GM12878 (cell line): ENCODE measurements around the gene GALNT16. TPM values are rescaled to one million over a fixed set of nuclear protein-coding genes. Genes with fewer than 3 reads are reported as not detected.

Experiments used
- ATAC-seq: fragments of 200-7000 bp; cut with Tn5 transposase; 3 replicates; pipeline ENCODE4 v1.9.1; 2020; ENCODE audit warnings: mild to moderate bottlenecking, moderate library complexity
- BruUV-seq: library from RNA; stranded (reverse); fragments of 400-500 nt; replicated peaks from 2 replicates; lab custom pipeline; 2021; lab: Mats Ljungman, UMichigan
- CTCF ChIA-PET: fragments of 300-600 bp; sonication (Branson Sonifier 250); formaldehyde crosslinking; extraction: SDS; loops from one replicate; lab custom pipeline; 2021; ENCODE audit warnings: inconsistent platforms; lab: Yijun Ruan, JAX
- POLR2A ChIA-PET: fragments of 350-600 bp; formaldehyde crosslinking; extraction: SDS; loops from one replicate; lab custom pipeline; 2021; ENCODE audit warnings: inconsistent platforms; lab: Charles Lee
- RAD21 ChIA-PET: fragments of 300-600 bp; sonication (Branson Sonifier 250); formaldehyde crosslinking; loops from one replicate; lab custom pipeline; 2023; ENCODE audit warnings: antibody characterized with exemption; ENCODE audit not compliant: unreplicated experiment; lab: Charles Lee
- SMC1A ChIA-PET: fragments of 300-600 bp; sonication (Branson Sonifier 250); formaldehyde crosslinking; loops from one replicate; lab custom pipeline; 2023; ENCODE audit not compliant: unreplicated experiment, uncharacterized antibody; lab: Charles Lee
- DNase-seq: peaks from one replicate; pipeline ENCODE4 v3.0.0-alpha.2; 2011; ENCODE audit warnings: low read depth, low spot score
- FAIRE-seq: peaks from 3 replicates; lab custom pipeline; 2011; peaks lifted over from hg19 to GRCh38; lab: Jason Lieb, UNC
- H2AFZ ChIP-seq: 2 replicates; pipeline ENCODE4 v1.6.0; 2011; ENCODE audit warnings: low read depth, low read length, control low read depth; ENCODE audit not compliant: control insufficient read depth
- H3K27ac ChIP-seq: 2 replicates; pipeline ENCODE4 v1.5.1; 2011; ENCODE audit warnings: control low read depth; ENCODE audit not compliant: control insufficient read depth, insufficient read depth
- H3K27me3 ChIP-seq, 2 experiments: replicated peaks in 1 of 2; 2 replicates each; pipeline versions ENCODE4 v1.6.0 to v1.6.1; 2011; ENCODE audit warnings: low read length in 1 of 2; ENCODE audit not compliant: control insufficient read depth in 2 of 2, insufficient read depth in 2 of 2
- H3K36me3 ChIP-seq, 2 experiments: 2 replicates each; pipeline ENCODE4 v1.5.1; 2011; ENCODE audit warnings: low read length in 1 of 2; ENCODE audit not compliant: control insufficient read depth in 2 of 2, insufficient read depth in 2 of 2
- H3K4me1 ChIP-seq: 2 replicates; pipeline ENCODE4 v1.6.1; 2011; ENCODE audit warnings: mild to moderate bottlenecking, low read length, moderate library complexity, mixed read lengths; ENCODE audit not compliant: control insufficient read depth, insufficient read depth
- H3K4me2 ChIP-seq: 2 replicates; pipeline ENCODE4 v1.6.0; 2011; ENCODE audit warnings: control low read depth; ENCODE audit not compliant: control insufficient read depth, insufficient read depth
- H3K4me3 ChIP-seq: fragments of 200-600 bp; sonication (generic); 2 replicates; pipeline ENCODE4 v1.5.1; 2016
- H3K79me2 ChIP-seq: 2 replicates; pipeline ENCODE4 v1.6.0; 2011; ENCODE audit warnings: low read length; ENCODE audit not compliant: control insufficient read depth, insufficient read depth
- H3K9ac ChIP-seq: 2 replicates; pipeline ENCODE4 v1.8.0; 2011; ENCODE audit warnings: low read length, control low read depth, mixed read lengths; ENCODE audit not compliant: control insufficient read depth, insufficient read depth
- H3K9me3 ChIP-seq: replicated peaks from 3 replicates; pipeline ENCODE4 v1.5.1; 2011; ENCODE audit warnings: mild to moderate bottlenecking, low read length; ENCODE audit not compliant: control insufficient read depth, insufficient read depth
- H4K20me1 ChIP-seq: 2 replicates; pipeline ENCODE4 v1.6.0; 2011; ENCODE audit not compliant: control insufficient read depth, insufficient read depth
- CUX1 ChIP-seq: IDR thresholded peaks from 2 replicates; pipeline ENCODE4 v1.6.1; 2012; ENCODE audit warnings: improper control_type of control experiment, low read depth, low read length; ENCODE audit not compliant: insufficient replicate concordance
- MEF2A ChIP-seq: IDR thresholded peaks from 2 replicates; pipeline ENCODE4 v1.6.1; 2011; ENCODE audit warnings: low read depth, mild to moderate bottlenecking, low read length, moderate library complexity; ENCODE audit not compliant: insufficient read depth
- NFIC ChIP-seq: IDR thresholded peaks from 2 replicates; pipeline ENCODE4 v1.6.1; 2012; ENCODE audit warnings: low read depth, mild to moderate bottlenecking, inconsistent platforms, low read length, moderate library complexity
- NFYA ChIP-seq: IDR thresholded peaks from 2 replicates; pipeline ENCODE4 v1.6.1; 2011; ENCODE audit warnings: low read depth, mild to moderate bottlenecking, low read length, improper control_type of control experiment, borderline replicate concordance
- PKNOX1 ChIP-seq: fragments of 450-650 bp; IDR thresholded peaks from 2 replicates; pipeline ENCODE4 v1.6.1; 2016; ENCODE audit warnings: mild to moderate bottlenecking
- POLR2AphosphoS5 ChIP-seq: IDR thresholded peaks from 2 replicates; pipeline ENCODE4 v1.6.1; 2011; ENCODE audit warnings: mild to moderate bottlenecking, low read length, inconsistent platforms
- REST ChIP-seq: IDR thresholded peaks from 2 replicates; pipeline ENCODE4 v1.6.1; 2012; ENCODE audit warnings: mild to moderate bottlenecking, low read depth, low read length
- ZNF687 ChIP-seq: fragments of 450-650 bp; IDR thresholded peaks from 2 replicates; pipeline ENCODE4 v1.6.1; 2017; ENCODE audit warnings: mild to moderate bottlenecking, moderate library complexity
- WGBS: methylation state at CpG from one replicate; pipeline ENCODE4 v1.1.6; 2016; ENCODE audit warnings: low lambda C conversion rate; ENCODE audit not compliant: insufficient replicate concordance, insufficient coverage; ENCODE audit errors: missing lambda C conversion rate; 5-methylcytosine and 5-hydroxymethylcytosine counted together
- in situ Hi-C: fragments of 300-500 bp; cut with MboI; formaldehyde crosslinking; loops from 9 replicates; pipeline ENCODE4 v1.14.3; 2018; ENCODE audit warnings: mixed read lengths
- intact Hi-C: fragments of 100-400 bp; cut with micrococcal nuclease; formaldehyde crosslinking; loops from one replicate; pipeline ENCODE4 v1.14.2; 2022; ENCODE audit not compliant: unreplicated experiment
- polyA plus RNA-seq, 11 experiments: library from polyadenylated mRNA; depleted of rRNA in 4 of 11; unstranded in 6 of 11; stranded (reverse) in 5 of 11; fragments of >200 nt; fragmentation: Nextera tagmentation in 4 of 11; fragmentation: Illumina TruSeq in 1 of 11; extraction: Ambion mirVana in 4 of 11; extraction: Trizol in 1 of 11; gene quantifications; 1 replicate in 1 of 11; 2 replicates in 10 of 11; pipeline versions ENCODE4 v1.2.1 to v1.2.3, GENCODE V29; 2011 to 2016; ENCODE audit warnings: inconsistent platforms in 2 of 11, missing spikeins in 2 of 11, low read depth in 1 of 11
- total RNA-seq, 4 experiments: library from RNA; depleted of rRNA in 3 of 4; stranded (reverse); fragments of >200 nt in 3 of 4; fragmentation: Illumina TruSeq in 1 of 4; extraction: Trizol in 1 of 4; gene quantifications; 2 replicates each; pipeline versions ENCODE4 v1.2.1 to v1.2.3, GENCODE V29; 2013 to 2021

Gene GALNT16
- total and polyA plus RNA-seq, 10 of the 15 experiments (the other 5 are each of a cell fraction or from before 2014, with no cell fraction given), result under 0.01 to 0.08 (median 0.03) TPM; not detected in 3

- Histone ChIP-seq H3K27ac (no peak overlapping the region), H3K4me1 (peaks cover 12% of the 10 kb centered on the region), H3K4me2 (no peak overlapping the region), H4K20me1 (no peaks in the 10 kb centered on the region; the same call in 1 of the 2 replicates), H3K9me3 (no peaks in the 10 kb centered on the region), H3K4me3 (no peak overlapping the region), H3K36me3 (peaks cover 8 to 59% of the 10 kb centered on the region in 2 experiments), H3K27me3 (no peaks in the 10 kb centered on the region), H3K9ac (no peak overlapping the region), H3K79me2 (peaks cover 84% of the 10 kb centered on the region), H2AFZ (no peak overlapping the region)
- ATAC-seq (no peak), DNase-seq (no peak), FAIRE-seq (no peak)
- WGBS, result 98% methylated on average over 3 of the region's 3 CpGs
- ChIA-PET SMC1A (interaction anchor here (1.1 to 4.4 kb wide), 7 partner anchors 10 to 40 kb away, joined by 3 to 23 read pairs (median 3); partner anchors contain the start of genes ERH and SLC39A9), RAD21 (interaction anchor here (0.7 to 2.0 kb wide), 6 partner anchors 11 to 73 kb away, joined by 3 to 7 read pairs (median 4); partner anchors contain the start of genes ERH and SLC39A9), POLR2A (interaction anchor here (0.6 to 2.2 kb wide), 3 partner anchors 13 to 72 kb away, joined by 3 to 4 read pairs (median 4); no protein-coding TSS in a partner anchor), CTCF (interaction anchor here (1.0 to 1.8 kb wide), 5 partner anchors 10 to 89 kb away, joined by 3 to 6 read pairs (median 4); partner anchors contain the start of genes ERH and SLC39A9)
- no TSS peak for BruUV-seq
- in situ Hi-C loops (no loop called here), intact Hi-C loops (no loop called here)
- TF ChIP-seq MEF2A (no peak), NFYA (no peak), CUX1 (no peak), REST (no peak), PKNOX1 (no peak), POLR2AphosphoS5 (no peak), ZNF687 (no peak), NFIC (no peak)
Observed at GRCh38 chr14:69387311-69387710, 127.4 kb downstream of the GALNT16 start.
